Nephron (organoid): ENCODE measurements around the gene CLDN7.

Experiments used
- H3K27ac Mint-ChIP-seq, 3 experiments: 2 replicates each; pipeline ENCODE4 v1.8.0; 2020; ENCODE audit warnings: mixed read lengths in 3 of 3, mild to moderate bottlenecking in 2 of 3, moderate library complexity in 1 of 3
- H3K27me3 Mint-ChIP-seq: 2 replicates; pipeline ENCODE4 v1.8.0; 2021; ENCODE audit warnings: low read depth, mild to moderate bottlenecking, moderate library complexity, mixed read lengths
- H3K36me3 Mint-ChIP-seq: 2 replicates; pipeline ENCODE4 v1.8.0; 2020; ENCODE audit warnings: low read depth, mixed read lengths
- H3K4me1 Mint-ChIP-seq: 2 replicates; pipeline ENCODE4 v1.8.0; 2020; ENCODE audit warnings: mixed read lengths
- H3K4me3 Mint-ChIP-seq, 3 experiments: 2 replicates each; pipeline ENCODE4 v1.8.0; 2020; ENCODE audit warnings: mild to moderate bottlenecking in 3 of 3, mixed read lengths in 3 of 3, moderate library complexity in 2 of 3
- H3K9me3 Mint-ChIP-seq: 2 replicates; pipeline ENCODE4 v1.8.0; 2020; ENCODE audit warnings: mixed read lengths
- CTCF ChIP-seq, 3 experiments: fragments of 200-600 bp; sonication (generic); IDR thresholded peaks; one replicate each; pipeline ENCODE4 v1.5.0; 2021; ENCODE audit warnings: antibody characterized with exemption in 3 of 3; ENCODE audit not compliant: unreplicated experiment in 3 of 3

CLDN7 gene

GRCh38 chr17:7263801-7264078, 1.5 kb upstream of the CLDN7 start:
- H3K27ac Mint-ChIP-seq, result peak overlapping the region in 2 of 3 experiments; percentile 91 to 98
- peak overlapping the region; percentile 49 to 90 (median 89) for H3K4me3 Mint-ChIP-seq
- peaks cover 10% of the 10 kb centered on the region for H3K36me3 Mint-ChIP-seq
- H3K27me3 Mint-ChIP-seq, result peaks cover 83% of the 10 kb centered on the region
- H3K4me1 Mint-ChIP-seq, result peaks cover 11% of the 10 kb centered on the region
- TF ChIP-seq CTCF (IDR thresholded peaks at IDR 0.05; ENCODE audit: unreplicated experiment in 3 of 3), result no peak
- H3K9me3 Mint-ChIP-seq, result no peaks in the 10 kb centered on the region

- peaks cover 11% of the 10 kb centered on the region for H3K4me1 Mint-ChIP-seq
- peaks cover 78% of the 10 kb centered on the region for H3K27me3 Mint-ChIP-seq
- peak overlapping the region; percentile 70 to 98 (median 91) for H3K27ac Mint-ChIP-seq
- TF ChIP-seq CTCF (IDR thresholded peaks at IDR 0.05; ENCODE audit: unreplicated experiment in 3 of 3), result no peak
- H3K4me3 Mint-ChIP-seq, result peak overlapping the region; percentile 49 to 90 (median 89)
- peaks cover 15% of the 10 kb centered on the region for H3K36me3 Mint-ChIP-seq
- H3K9me3 Mint-ChIP-seq, result no peaks in the 10 kb centered on the region
Observed at GRCh38 chr17:7262935-7263800, 890 bp upstream of the CLDN7 start.

- peaks cover 27% of the 10 kb centered on the region for H3K36me3 Mint-ChIP-seq
Observed at GRCh38 chr17:7261379-7262191, 693 bp downstream of the CLDN7 start.

GRCh38 chr17:7260651-7261378, 1.5 kb downstream of the CLDN7 start:
- Mint-ChIP-seq H3K4me1 (peaks cover 11% of the 10 kb centered on the region), H3K9me3 (no peaks in the 10 kb centered on the region), H3K36me3 (peaks cover 32% of the 10 kb centered on the region), H3K27me3 (peaks cover 68% of the 10 kb centered on the region), H3K27ac (peak overlapping the region in 2 of 3 experiments; percentile 18 to 75), H3K4me3 (peak overlapping the region; percentile 54 to 77 (median 76))
- no peak for TF ChIP-seq CTCF (IDR thresholded peaks at IDR 0.05; ENCODE audit: unreplicated experiment in 3 of 3)

More at GRCh38 chr17:7261379-7262191, 693 bp downstream of the CLDN7 start:
- Mint-ChIP-seq H3K4me1 (peaks cover 11% of the 10 kb centered on the region), H3K27me3 (peaks cover 74% of the 10 kb centered on the region), H3K4me3 (peak overlapping the region; percentile 77 to 90 (median 80)), H3K9me3 (no peaks in the 10 kb centered on the region), H3K27ac (peak overlapping the region in 1 of 3 experiments; percentile 84)
- no peak for TF ChIP-seq CTCF (IDR thresholded peaks at IDR 0.05; ENCODE audit: unreplicated experiment in 3 of 3)

- Mint-ChIP-seq H3K36me3 (peaks cover 32% of the 10 kb centered on the region), H3K4me1 (peaks cover 11% of the 10 kb centered on the region), H3K4me3 (peak overlapping the region; percentile 54 to 76 (median 63)), H3K9me3 (no peaks in the 10 kb centered on the region), H3K27me3 (peaks cover 61% of the 10 kb centered on the region), H3K27ac (peak overlapping the region in 2 of 3 experiments; percentile 18 to 37)
- TF ChIP-seq CTCF (IDR thresholded peaks at IDR 0.05; ENCODE audit: unreplicated experiment in 3 of 3), result no peak
Observed at GRCh38 chr17:7260151-7260550, 2.1 kb downstream of the CLDN7 start.
